Smooth muscle cell (in vitro differentiated cells): ENCODE data around the gene MAPT. TPM values are rescaled to one million over a fixed set of nuclear protein-coding genes. Genes with fewer than 3 reads are reported as not detected.

Source experiments
- DNase-seq: peaks from one replicate; lab custom pipeline; 2025; ENCODE audit not compliant: unreplicated experiment; lab: John Stamatoyannopoulos, UW
- H2AFZ ChIP-seq: fragments of 200-600 bp; sonication (generic); 2 replicates; pipeline ENCODE4 v1.6.0; 2016; ENCODE audit warnings: antibody characterized with exemption, low read depth, mild to moderate bottlenecking
- H3F3A ChIP-seq: fragments of 200-600 bp; sonication (generic); 2 replicates; pipeline ENCODE4 v1.6.0; 2017; ENCODE audit warnings: antibody characterized with exemption, low read depth
- H3K27ac ChIP-seq: fragments of 200-600 bp; sonication (generic); 2 replicates; pipeline ENCODE4 v1.5.1; 2016; ENCODE audit warnings: low read depth, mild to moderate bottlenecking
- H3K27me3 ChIP-seq: fragments of 200-600 bp; sonication (generic); 2 replicates; pipeline ENCODE4 v1.6.1; 2016; ENCODE audit warnings: low read depth, mild to moderate bottlenecking
- H3K36me3 ChIP-seq: fragments of 200-600 bp; sonication (generic); 2 replicates; pipeline ENCODE4 v1.5.1; 2016; ENCODE audit warnings: low read depth
- H3K4me1 ChIP-seq: fragments of 200-600 bp; sonication (generic); 2 replicates; pipeline ENCODE4 v1.5.1; 2016; ENCODE audit warnings: low read depth
- H3K4me2 ChIP-seq: fragments of 200-600 bp; sonication (generic); 2 replicates; pipeline ENCODE4 v1.6.0; 2016; ENCODE audit warnings: mild to moderate bottlenecking
- H3K4me3 ChIP-seq: fragments of 200-600 bp; sonication (generic); 2 replicates; pipeline ENCODE4 v1.5.1; 2016; ENCODE audit warnings: mild to moderate bottlenecking
- H3K79me2 ChIP-seq: fragments of 200-600 bp; sonication (generic); 2 replicates; pipeline ENCODE4 v1.6.0; 2016; ENCODE audit warnings: low read depth, mild to moderate bottlenecking
- H3K9ac ChIP-seq: fragments of 200-600 bp; sonication (generic); 2 replicates; pipeline ENCODE4 v1.6.0; 2016; ENCODE audit warnings: low read depth
- H3K9me3 ChIP-seq: fragments of 200-600 bp; sonication (generic); replicated peaks from 2 replicates; pipeline ENCODE4 v1.5.1; 2016; ENCODE audit warnings: low read depth
- H4K20me1 ChIP-seq: fragments of 200-600 bp; sonication (generic); 2 replicates; pipeline ENCODE4 v1.6.0; 2016; ENCODE audit warnings: low read depth
- CTCF ChIP-seq: fragments of 200-600 bp; sonication (generic); IDR thresholded peaks from 2 replicates; pipeline ENCODE4 v1.5.1; 2017; ENCODE audit warnings: borderline replicate concordance, mild to moderate bottlenecking, antibody characterized with exemption; ENCODE audit not compliant: insufficient read depth, poor library complexity, severe bottlenecking
- WGBS: methylation state at CpG from one replicate; pipeline ENCODE4 v1.1.7; 2016; ENCODE audit warnings: low lambda C conversion rate; 5-methylcytosine and 5-hydroxymethylcytosine counted together
- polyA plus RNA-seq: library from polyadenylated mRNA; unstranded; fragments of >200 nt; fragmentation: Nextera tagmentation; extraction: Ambion mirVana; gene quantifications from 2 replicates; pipeline ENCODE4 v1.2.1, GENCODE V29; 2016
- total RNA-seq: library from RNA; depleted of rRNA; stranded (reverse); fragments of >200 nt; gene quantifications from 2 replicates; pipeline ENCODE4 v1.2.3, GENCODE V29; 2014

The MAPT gene
- total and polyA plus RNA-seq, 2 experiments from 2014 or later: 0.49 to 1.7 TPM

- no peak for TF ChIP-seq CTCF
- 79% methylated on average over 10 of the region's 10 CpGs for WGBS
Observed at GRCh38 chr17:45846223-45846622, 48.1 kb upstream of the MAPT start.

DNA sequence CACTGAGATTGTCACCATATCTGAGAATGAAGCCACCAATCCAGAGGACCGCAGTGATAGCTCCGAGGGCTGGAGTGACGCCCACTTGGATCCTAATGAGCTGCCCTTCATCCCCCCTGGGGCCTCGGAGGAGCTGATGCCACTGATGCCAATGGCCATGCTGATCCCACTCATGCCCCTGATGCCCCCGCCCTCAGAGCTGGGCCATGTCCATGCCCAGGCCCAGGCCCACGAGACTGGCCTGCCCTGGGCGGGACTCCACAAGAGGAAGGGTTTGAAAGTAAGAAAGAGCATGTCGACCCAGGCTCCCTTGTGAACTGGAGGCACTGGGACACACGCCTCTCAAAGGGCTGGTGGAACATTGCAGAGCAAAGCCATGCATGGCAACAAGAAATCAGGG lies 47.7 kb upstream of the MAPT start:
- TF ChIP-seq CTCF: no peak
- H2AFZ ChIP-seq: no peak overlapping the region
- no peak overlapping the region for H3K4me3 ChIP-seq
- 90% methylated on average over 9 of the region's 9 CpGs for WGBS
- no peaks in the 10 kb centered on the region for H3K4me1 ChIP-seq
- no peaks in the 10 kb centered on the region for H3K79me2 ChIP-seq
- H4K20me1 ChIP-seq: no peaks in the 10 kb centered on the region
- no peaks in the 10 kb centered on the region for H3F3A ChIP-seq
- H3K4me2 ChIP-seq: no peak overlapping the region
- H3K9ac ChIP-seq: no peak overlapping the region
- H3K27me3 ChIP-seq: peaks cover 2% of the 10 kb centered on the region
- H3K27ac ChIP-seq: no peak overlapping the region
- H3K9me3 ChIP-seq: no peaks in the 10 kb centered on the region
- no peak for DNase-seq
- H3K36me3 ChIP-seq: no peaks in the 10 kb centered on the region

More at GRCh38 chr17:45846223-45846622, 48.1 kb upstream of the MAPT start:
- no peak overlapping the region for H3K9ac ChIP-seq
- no peaks in the 10 kb centered on the region for H3K27me3 ChIP-seq
- H3K4me1 ChIP-seq: no peaks in the 10 kb centered on the region
- no peak for DNase-seq
- H3K36me3 ChIP-seq: no peaks in the 10 kb centered on the region
- no peak overlapping the region for H3K4me3 ChIP-seq
- H3K79me2 ChIP-seq: no peaks in the 10 kb centered on the region
- H3F3A ChIP-seq: no peaks in the 10 kb centered on the region
- H4K20me1 ChIP-seq: no peaks in the 10 kb centered on the region
- no peak overlapping the region for H2AFZ ChIP-seq
- H3K27ac ChIP-seq: no peak overlapping the region
- H3K9me3 ChIP-seq: no peaks in the 10 kb centered on the region
- no peak overlapping the region for H3K4me2 ChIP-seq

DNA sequence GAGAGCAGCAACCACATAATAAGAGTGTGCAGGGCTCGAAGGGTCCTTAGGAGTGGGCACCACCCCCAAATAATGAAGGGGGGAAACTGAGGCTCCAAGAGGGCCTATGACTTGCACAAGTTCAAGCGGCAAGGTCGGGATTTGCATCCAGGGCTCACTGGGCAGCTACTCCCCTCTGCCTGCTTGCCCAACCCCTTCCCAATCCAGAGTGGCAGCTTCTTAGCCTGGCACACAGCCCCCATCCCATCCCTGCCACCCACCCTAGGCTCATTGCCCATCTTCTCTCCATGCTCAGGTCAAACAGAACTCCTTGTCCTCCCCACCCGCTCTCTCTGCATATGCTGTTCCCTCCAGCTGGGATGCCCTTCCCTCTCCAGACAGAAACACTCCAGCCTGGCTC lies 47.3 kb upstream of the MAPT start:
- H3K4me3 ChIP-seq: no peak overlapping the region
- 95% methylated on average over 4 of the region's 4 CpGs for WGBS
- no peaks in the 10 kb centered on the region for H3K4me1 ChIP-seq
- H3K9ac ChIP-seq: no peak overlapping the region
- no peak for TF ChIP-seq CTCF
- H3K27me3 ChIP-seq: peaks cover 6% of the 10 kb centered on the region
- no peak for DNase-seq
- no peak overlapping the region for H2AFZ ChIP-seq
- no peak overlapping the region for H3K27ac ChIP-seq
- H3K4me2 ChIP-seq: no peak overlapping the region
- H3K9me3 ChIP-seq: no peaks in the 10 kb centered on the region
- no peaks in the 10 kb centered on the region for H3K36me3 ChIP-seq
- H4K20me1 ChIP-seq: no peaks in the 10 kb centered on the region
- no peaks in the 10 kb centered on the region for H3K79me2 ChIP-seq
- no peaks in the 10 kb centered on the region for H3F3A ChIP-seq

- Histone ChIP-seq H3K79me2 (no peaks in the 10 kb centered on the region), H3K36me3 (no peaks in the 10 kb centered on the region), H3K27me3 (peaks cover 7% of the 10 kb centered on the region), H3F3A (no peaks in the 10 kb centered on the region), H3K9me3 (no peaks in the 10 kb centered on the region), H3K4me2 (no peak overlapping the region), H4K20me1 (no peaks in the 10 kb centered on the region), H3K4me3 (no peak overlapping the region), H3K27ac (no peak overlapping the region), H2AFZ (no peak overlapping the region), H3K4me1 (no peaks in the 10 kb centered on the region), H3K9ac (no peak overlapping the region)
- DNase-seq: no peak
- WGBS: 92% methylated on average over 5 of the region's 5 CpGs
- no peak for TF ChIP-seq CTCF
Observed at GRCh38 chr17:45847747-45848146, 46.6 kb upstream of the MAPT start.
